Measurements from ENCODE around the gene SURF6. TPM values are rescaled to one million over a fixed set of nuclear protein-coding genes. Genes with fewer than 3 reads are reported as not detected.
"Not testable (repeated sequence)": the region's sequence is repeated elsewhere in the genome, so short reads cannot be mapped to it uniquely, and the experiment has no call there.

The SURF6 gene
- total RNA-seq, 1 experiment from 2014 or later, result 5.6 TPM

- Histone ChIP-seq H3K4me2 (ENCODE audit: low read depth, low read length, poor library complexity, severe bottlenecking) (no peak overlapping the region), H2AFZ (ENCODE audit: low read length) (no peak overlapping the region)
These were observed 42.5 kb upstream of the SURF6 start for GRCh38 chr9:133378408-133378962.

GRCh38 chr9:133377721-133378216 lies 41.8 kb upstream of the SURF6 start:
- peaks cover 8% of the 10 kb centered on the region; the same call in 1 of the 2 replicates for H3K27me3 ChIP-seq (ENCODE audit: low read length)
- no peaks in the 10 kb centered on the region for H3K9me2 ChIP-seq (replicated peaks; ENCODE audit: insufficient read depth, low read length)
- peaks cover 2% of the 10 kb centered on the region; the same call in 1 of the 2 replicates for H3K9me3 ChIP-seq (ENCODE audit: low read length)
- no peak overlapping the region for H3K4me3 ChIP-seq (ENCODE audit: low read length)
- H3K79me2 ChIP-seq (ENCODE audit: low read length), result peaks cover 30% of the 10 kb centered on the region
- H2AFZ ChIP-seq (ENCODE audit: low read length), result no peak overlapping the region
- H3K36me3 ChIP-seq (ENCODE audit: insufficient read depth, low read length), result no peaks in the 10 kb centered on the region
- H3K27ac ChIP-seq (ENCODE audit: low read length), result no peak overlapping the region
- peak; percentile 64 for DNase-seq
- no peak overlapping the region for H3K4me2 ChIP-seq (ENCODE audit: low read depth, low read length, poor library complexity, severe bottlenecking)
- no peak overlapping the region for H3K9ac ChIP-seq (ENCODE audit: low read length)
- peaks cover 10% of the 10 kb centered on the region; the same call in 1 of the 2 replicates for H4K20me1 ChIP-seq (ENCODE audit: insufficient read depth, low read depth, low read length)
- H3K4me1 ChIP-seq (ENCODE audit: low read length), result peaks cover 22% of the 10 kb centered on the region

More at GRCh38 chr9:133378408-133378962, 42.5 kb upstream of the SURF6 start:
- H3K36me3 ChIP-seq (ENCODE audit: insufficient read depth, low read length), result no peaks in the 10 kb centered on the region
- H3K4me1 ChIP-seq (ENCODE audit: low read length), result peaks cover 22% of the 10 kb centered on the region
- peaks cover 23% of the 10 kb centered on the region for H3K79me2 ChIP-seq (ENCODE audit: low read length)
- no peak overlapping the region for H3K9ac ChIP-seq (ENCODE audit: low read length)
- no peak overlapping the region for H3K4me3 ChIP-seq (ENCODE audit: low read length)
- no peaks in the 10 kb centered on the region for H3K9me2 ChIP-seq (replicated peaks; ENCODE audit: insufficient read depth, low read length)
- peaks cover 9% of the 10 kb centered on the region; the same call in 1 of the 2 replicates for H4K20me1 ChIP-seq (ENCODE audit: insufficient read depth, low read depth, low read length)
- peaks cover 8% of the 10 kb centered on the region; the same call in 1 of the 2 replicates for H3K27me3 ChIP-seq (ENCODE audit: low read length)
- no peak for DNase-seq
- peaks cover 4% of the 10 kb centered on the region; the same call in 1 of the 2 replicates for H3K9me3 ChIP-seq (ENCODE audit: low read length)
- no peak overlapping the region for H3K27ac ChIP-seq (ENCODE audit: low read length)

DNA sequence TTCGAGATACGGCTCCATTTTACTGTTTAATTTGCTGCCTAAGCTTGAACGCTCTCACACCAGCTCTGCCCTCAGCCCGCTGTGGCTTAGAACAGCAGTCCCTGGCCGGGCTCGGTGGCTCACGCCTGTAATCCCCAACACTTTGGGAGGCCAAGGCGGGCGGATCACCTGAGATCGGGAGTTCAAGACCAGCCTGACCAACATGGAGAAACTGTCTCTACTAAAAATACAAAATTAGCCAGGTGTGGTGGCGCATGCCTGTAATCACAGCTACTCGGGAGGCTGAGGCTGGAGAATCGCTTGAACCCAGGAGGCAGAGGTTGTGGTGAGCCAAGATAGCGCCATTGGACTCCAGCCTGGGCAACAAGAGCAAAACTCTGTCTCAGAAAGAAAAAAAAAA lies 41.3 kb upstream of the SURF6 start:
- not testable (repeated sequence) for H3K27me3 ChIP-seq (ENCODE audit: low read length); H3K9me2 ChIP-seq (replicated peaks; ENCODE audit: insufficient read depth, low read length); H3K4me3 ChIP-seq (ENCODE audit: low read length); H3K27ac ChIP-seq (ENCODE audit: low read length); H3K9ac ChIP-seq (ENCODE audit: low read length); H3K36me3 ChIP-seq (ENCODE audit: insufficient read depth, low read length); H2AFZ ChIP-seq (ENCODE audit: low read length); H3K9me3 ChIP-seq (ENCODE audit: low read length); DNase-seq; H3K4me2 ChIP-seq (ENCODE audit: low read depth, low read length, poor library complexity, severe bottlenecking)
- Histone ChIP-seq H4K20me1 (ENCODE audit: insufficient read depth, low read depth, low read length) (peaks cover 12% of the 10 kb centered on the region; the same call in 1 of the 2 replicates), H3K79me2 (ENCODE audit: low read length) (peaks cover 35% of the 10 kb centered on the region), H3K4me1 (ENCODE audit: low read length) (peaks cover 22% of the 10 kb centered on the region)

DNA sequence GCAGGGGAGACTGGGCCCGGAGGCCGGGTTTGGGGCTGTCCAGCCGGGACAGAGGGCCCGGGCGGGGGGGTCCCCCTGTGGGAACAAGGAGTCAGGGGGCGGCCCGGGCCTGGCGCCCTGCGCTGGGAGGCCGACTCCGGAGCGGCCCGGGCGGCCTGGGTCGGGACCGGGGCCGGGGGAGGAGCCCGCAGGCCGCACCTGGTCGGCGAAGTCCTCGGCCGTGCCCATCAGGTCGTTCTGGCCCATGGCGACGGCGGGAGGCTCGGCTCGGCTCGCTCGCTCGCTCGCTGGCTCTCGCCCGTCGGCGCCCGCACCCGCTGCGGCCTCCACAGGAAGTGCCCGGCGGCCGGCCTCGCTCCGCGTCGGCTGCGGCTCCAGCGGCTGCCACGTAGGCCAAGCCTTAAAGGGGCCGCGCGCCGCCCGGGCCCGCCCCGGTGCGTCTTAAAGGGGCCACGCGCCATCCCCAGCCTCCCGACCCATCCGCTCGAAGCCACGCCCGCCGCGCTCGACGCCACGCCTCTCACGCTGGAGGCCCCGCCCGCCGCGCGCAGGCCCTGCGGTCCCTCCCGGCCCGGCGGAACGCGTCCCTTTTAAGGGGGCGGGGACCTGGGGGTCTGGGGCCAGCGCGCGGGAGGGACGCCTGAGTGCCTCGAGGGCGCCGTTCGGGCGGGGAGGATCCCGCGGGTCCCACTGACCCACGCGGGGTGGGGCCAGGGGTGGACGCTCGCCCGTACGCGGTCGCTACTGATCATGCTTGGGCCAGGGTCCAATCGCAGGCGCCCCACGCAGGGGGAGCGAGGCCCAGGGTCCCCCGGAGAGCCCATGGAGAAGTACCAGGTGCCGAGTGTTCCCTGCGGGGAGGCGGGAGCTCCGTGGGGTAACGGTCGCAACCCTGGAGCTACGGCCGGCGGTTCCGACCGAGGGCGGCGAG lies 40.0 kb upstream of the SURF6 start, which contains the start of the genes STKLD1 and SURF4:
STKLD1 (plus strand) TSS at position 643 of the 931 bp plus-strand sequence; CDS start at position 751, 108 bp downstream.
SURF4 (minus strand) TSS at position 337 of the 931 bp plus-strand sequence; CDS start at position 246, 91 bp downstream.
- H4K20me1 ChIP-seq (ENCODE audit: insufficient read depth, low read depth, low read length), result peaks cover 12% of the 10 kb centered on the region; the same call in 1 of the 2 replicates
- peak within 1 kb of the TSS; percentile 67 for H3K27ac ChIP-seq (ENCODE audit: low read length)
- peak; percentile 98 for DNase-seq
- peak within 1 kb of the TSS; percentile 74 for H3K4me2 ChIP-seq (ENCODE audit: low read depth, low read length, poor library complexity, severe bottlenecking)
- H3K9ac ChIP-seq (ENCODE audit: low read length), result peak within 1 kb of the TSS; percentile 91
- H3K27me3 ChIP-seq (ENCODE audit: low read length), result peaks cover 8% of the 10 kb centered on the region; the same call in 1 of the 2 replicates
- H3K9me3 ChIP-seq (ENCODE audit: low read length), result no peaks in the 10 kb centered on the region
- H3K79me2 ChIP-seq (ENCODE audit: low read length), result peaks cover 48% of the 10 kb centered on the region
- peak within 1 kb of the TSS; percentile 28; the same call in 1 of the 2 replicates for H2AFZ ChIP-seq (ENCODE audit: low read length)
- no peaks in the 10 kb centered on the region for H3K36me3 ChIP-seq (ENCODE audit: insufficient read depth, low read length)
- no peaks in the 10 kb centered on the region for H3K9me2 ChIP-seq (replicated peaks; ENCODE audit: insufficient read depth, low read length)
- peak within 1 kb of the TSS; percentile 76 for H3K4me3 ChIP-seq (ENCODE audit: low read length)
- H3K4me1 ChIP-seq (ENCODE audit: low read length), result peaks cover 22% of the 10 kb centered on the region

DNA sequence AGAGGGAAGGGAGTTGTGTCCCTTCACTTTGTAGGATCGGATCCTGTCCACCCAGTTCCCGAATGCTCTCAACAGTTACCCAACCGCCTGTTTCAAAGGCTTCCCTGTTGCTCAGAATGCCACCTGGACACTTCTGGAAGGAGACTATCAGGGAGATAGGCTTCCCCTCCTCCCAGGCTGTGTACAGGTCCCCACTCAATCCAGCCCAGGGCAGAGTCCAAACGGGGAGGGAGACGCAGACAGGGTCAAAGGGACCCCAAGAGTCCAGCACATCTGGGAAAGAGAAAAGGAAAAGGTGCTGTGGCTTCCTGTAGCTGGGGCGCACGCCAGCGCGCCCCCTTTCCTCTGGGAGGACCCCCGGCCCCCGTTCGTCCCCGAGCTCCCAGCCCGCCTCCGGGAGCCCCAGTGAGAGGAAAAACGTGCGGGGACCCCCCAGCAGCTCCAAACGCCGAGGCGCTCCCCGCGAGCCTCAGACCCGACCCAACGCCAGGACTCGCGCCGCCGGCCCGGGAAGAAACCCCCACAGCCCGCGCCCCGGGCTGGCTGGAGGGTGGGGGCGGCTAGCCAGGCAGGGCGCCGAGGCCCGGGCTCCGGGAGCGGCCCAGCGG lies 39.2 kb upstream of the SURF6 start:
- H3K9ac ChIP-seq (ENCODE audit: low read length), result peak overlapping the region; percentile 91
- peaks cover 56% of the 10 kb centered on the region for H3K79me2 ChIP-seq (ENCODE audit: low read length)
- H3K27me3 ChIP-seq (ENCODE audit: low read length), result peaks cover 8% of the 10 kb centered on the region; the same call in 1 of the 2 replicates
- peaks cover 18% of the 10 kb centered on the region; the same call in 1 of the 2 replicates for H4K20me1 ChIP-seq (ENCODE audit: insufficient read depth, low read depth, low read length)
- H3K27ac ChIP-seq (ENCODE audit: low read length), result peak overlapping the region; percentile 67
- no peaks in the 10 kb centered on the region for H3K36me3 ChIP-seq (ENCODE audit: insufficient read depth, low read length)
- H2AFZ ChIP-seq (ENCODE audit: low read length), result no peak overlapping the region
- no peaks in the 10 kb centered on the region for H3K9me2 ChIP-seq (replicated peaks; ENCODE audit: insufficient read depth, low read length)
- H3K4me3 ChIP-seq (ENCODE audit: low read length), result peak overlapping the region; percentile 76
- H3K4me1 ChIP-seq (ENCODE audit: low read length), result peaks cover 22% of the 10 kb centered on the region
- H3K9me3 ChIP-seq (ENCODE audit: low read length), result no peaks in the 10 kb centered on the region
- H3K4me2 ChIP-seq (ENCODE audit: low read depth, low read length, poor library complexity, severe bottlenecking), result peak overlapping the region; percentile 74
- peak; percentile 68 for DNase-seq

DNA sequence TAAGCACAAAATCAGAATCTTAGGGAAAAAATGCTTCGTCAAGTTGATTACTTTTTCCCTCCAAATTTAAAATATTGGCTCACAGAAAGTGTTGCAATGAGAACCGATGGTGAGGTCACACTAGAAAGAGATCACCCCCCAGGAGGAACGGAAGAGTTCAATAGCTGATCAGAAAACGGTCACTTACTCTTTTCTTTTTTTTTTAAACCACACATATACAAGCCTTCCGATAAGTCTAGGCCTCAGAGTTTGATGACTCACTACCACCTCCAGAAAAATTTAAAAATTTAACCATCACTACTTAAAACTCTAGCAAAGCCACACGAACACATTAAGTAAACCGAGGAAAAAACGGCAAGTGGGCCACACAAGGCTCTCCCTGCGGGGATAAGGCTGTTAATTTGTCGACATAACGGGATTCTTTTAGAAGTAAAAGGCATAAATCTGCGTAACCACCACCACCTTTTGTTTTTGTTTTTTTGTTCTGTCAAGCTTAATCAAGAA lies 38.7 kb upstream of the SURF6 start:
- no peaks in the 10 kb centered on the region for H3K9me2 ChIP-seq (replicated peaks; ENCODE audit: insufficient read depth, low read length)
- peaks cover 61% of the 10 kb centered on the region for H3K79me2 ChIP-seq (ENCODE audit: low read length)
- peaks cover 24% of the 10 kb centered on the region; the same call in 1 of the 2 replicates for H4K20me1 ChIP-seq (ENCODE audit: insufficient read depth, low read depth, low read length)
- H3K4me3 ChIP-seq (ENCODE audit: low read length), result peak overlapping the region; percentile 76
- peaks cover 3% of the 10 kb centered on the region; the same call in 1 of the 2 replicates for H3K36me3 ChIP-seq (ENCODE audit: insufficient read depth, low read length)
- H3K4me2 ChIP-seq (ENCODE audit: low read depth, low read length, poor library complexity, severe bottlenecking), result peak overlapping the region; percentile 74
- H3K4me1 ChIP-seq (ENCODE audit: low read length), result peaks cover 22% of the 10 kb centered on the region
- no peak for DNase-seq
- no peaks in the 10 kb centered on the region for H3K9me3 ChIP-seq (ENCODE audit: low read length)
- no peak overlapping the region for H2AFZ ChIP-seq (ENCODE audit: low read length)
- H3K27ac ChIP-seq (ENCODE audit: low read length), result no peak overlapping the region
- H3K9ac ChIP-seq (ENCODE audit: low read length), result peak overlapping the region; percentile 91
- peaks cover 8% of the 10 kb centered on the region; the same call in 1 of the 2 replicates for H3K27me3 ChIP-seq (ENCODE audit: low read length)

DNA sequence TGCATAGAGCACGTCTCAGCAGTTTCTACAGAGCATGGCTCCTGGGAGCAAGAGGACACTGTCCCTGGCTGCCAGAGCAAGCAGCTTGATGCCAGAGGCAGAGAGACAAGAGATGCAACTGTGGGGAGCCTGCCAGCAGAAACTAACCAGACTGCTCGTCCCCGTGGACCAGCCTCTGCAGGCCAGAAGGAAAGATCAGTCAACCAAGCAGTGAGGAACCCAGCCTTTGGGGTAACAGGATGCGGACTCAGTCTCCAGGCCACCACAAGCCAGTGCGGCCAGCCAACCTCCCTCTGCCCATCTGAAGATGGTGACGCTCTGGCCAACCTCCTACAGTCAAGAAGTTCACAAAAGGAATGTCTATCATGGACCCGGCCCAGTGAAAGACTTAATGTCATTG lies 36.2 kb upstream of the SURF6 start:
- Histone ChIP-seq H2AFZ (ENCODE audit: low read length) (no peak overlapping the region), H3K4me3 (ENCODE audit: low read length) (no peak overlapping the region), H3K4me2 (ENCODE audit: low read depth, low read length, poor library complexity, severe bottlenecking) (no peak overlapping the region), H4K20me1 (ENCODE audit: insufficient read depth, low read depth, low read length) (peaks cover 45% of the 10 kb centered on the region), H3K36me3 (ENCODE audit: insufficient read depth, low read length) (peaks cover 4% of the 10 kb centered on the region; the same call in 1 of the 2 replicates), H3K79me2 (ENCODE audit: low read length) (peaks cover 84% of the 10 kb centered on the region), H3K9me2 (replicated peaks; ENCODE audit: insufficient read depth, low read length) (no peaks in the 10 kb centered on the region), H3K4me1 (ENCODE audit: low read length) (peaks cover 16% of the 10 kb centered on the region), H3K9me3 (ENCODE audit: low read length) (no peaks in the 10 kb centered on the region), H3K27me3 (ENCODE audit: low read length) (no peaks in the 10 kb centered on the region), H3K27ac (ENCODE audit: low read length) (no peak overlapping the region), H3K9ac (ENCODE audit: low read length) (0 out of 2 replicates have a peak overlapping the region, but pooled peaks have one; percentile 18)
- no peak for DNase-seq
